Left renal cortex interstitium (tissue), 4 donors: ENCODE results near the gene DISC1. TPM values are rescaled to one million over a fixed set of nuclear protein-coding genes. Genes with fewer than 3 reads are reported as not detected.
"Not testable (repeated sequence)": the region's sequence is repeated elsewhere in the genome, so short reads cannot be mapped to it uniquely, and the experiment has no call there.

Experiments used
- DNase-seq, 4 donors: peaks; one replicate each; pipeline ENCODE4 v3.0.0-alpha.2; 2013; ENCODE audit warnings: low read depth in 4 of 4, low spot score in 2 of 4, missing footprints in 1 of 4
- polyA plus RNA-seq, 4 donors: library from polyadenylated mRNA; unstranded; fragments of 120-200 nt; gene quantifications; one replicate each; pipeline ENCODE4 v1.2.1, GENCODE V29; 2013; ENCODE audit not compliant: insufficient read length in 4 of 4

Gene DISC1
- polyA plus RNA-seq, 4 donors, result 5.3 to 6.6 (median 5.6) TPM

- no peak for DNase-seq
These were observed 135.4 kb downstream of the DISC1 start for GRCh38 chr1:231761747-231762541.

GRCh38 chr1:231763456-231763855 is 136.9 kb downstream of the DISC1 start:
- no peak for DNase-seq

GRCh38 chr1:231765825-231766224 is 139.2 kb downstream of the DISC1 start:
- not testable (repeated sequence) for DNase-seq

- DNase-seq, result no peak
These were observed 140.9 kb downstream of the DISC1 start for GRCh38 chr1:231767471-231767870.

- no peak for DNase-seq
These were observed 141.8 kb downstream of the DISC1 start for GRCh38 chr1:231768416-231768815.

GRCh38 chr1:231770506-231771175 is 144.1 kb downstream of the DISC1 start:
- DNase-seq, result no peak

GRCh38 chr1:231774719-231775335 is 148.2 kb downstream of the DISC1 start:
- DNase-seq, result no peak

GRCh38 chr1:231776010-231776756 is 149.6 kb downstream of the DISC1 start:
- DNase-seq, result no peak

GRCh38 chr1:231776757-231777062 is 150.1 kb downstream of the DISC1 start:
- no peak for DNase-seq

- no peak for DNase-seq
These were observed 151.6 kb downstream of the DISC1 start for GRCh38 chr1:231778009-231778719.

- DNase-seq, result no peak
These were observed 152.5 kb downstream of the DISC1 start for GRCh38 chr1:231779081-231779480.

GRCh38 chr1:231781892-231782291 is 155.3 kb downstream of the DISC1 start:
- no peak for DNase-seq

- not testable (repeated sequence) for DNase-seq
These were observed 158.5 kb downstream of the DISC1 start for GRCh38 chr1:231785073-231785472.

- no peak for DNase-seq
These were observed 159.5 kb downstream of the DISC1 start for GRCh38 chr1:231786126-231786525.

GRCh38 chr1:231792634-231793033 is 166.0 kb downstream of the DISC1 start:
- DNase-seq, result no peak

- DNase-seq, result no peak
These were observed 167.3 kb downstream of the DISC1 start for GRCh38 chr1:231793893-231794292.

GRCh38 chr1:231796141-231796540 is 169.6 kb downstream of the DISC1 start:
- no peak for DNase-seq

- no peak for DNase-seq
These were observed 172.9 kb downstream of the DISC1 start for GRCh38 chr1:231799363-231799986.

GRCh38 chr1:231800108-231800507 is 173.5 kb downstream of the DISC1 start:
- no peak for DNase-seq

GRCh38 chr1:231801042-231801585 is 174.5 kb downstream of the DISC1 start:
- DNase-seq, result no peak
